K562 (cell line): ENCODE results near the gene GET3. TPM values are rescaled to one million over a fixed set of nuclear protein-coding genes. Genes with fewer than 3 reads are reported as not detected.
A peak's percentile ranks its signal among the peaks of the same experiment; 100 is the strongest.

ENCODE experiments used
- ATAC-seq: fragments of 200-7000 bp; cut with Tn5 transposase; 3 replicates; pipeline ENCODE4 v1.9.1; 2020; ENCODE audit warnings: moderate library complexity
- BruUV-seq: library from RNA; stranded (reverse); fragments of 400-500 nt; replicated peaks from 2 replicates; lab custom pipeline; 2021; lab: Mats Ljungman, UMichigan
- CTCF ChIA-PET: fragments of 300-600 bp; formaldehyde crosslinking; extraction: SDS; loops from one replicate; lab custom pipeline; 2021; ENCODE audit warnings: low intra/inter-chr PET ratio; lab: Yijun Ruan, JAX
- POLR2A ChIA-PET: fragments of 300-600, 350-650 bp; sonication (Branson Sonifier 250); formaldehyde crosslinking; extraction: SDS; loops from one replicate; lab custom pipeline; 2021; ENCODE audit warnings: antibody characterized with exemption, inconsistent platforms; lab: Yijun Ruan, JAX
- DNase-seq, 4 experiments: peaks; one replicate each; pipeline versions ENCODE4 v3.0.0 to v3.0.0-alpha.2; 2011 to 2018; ENCODE audit warnings: low spot score in 3 of 4, mixed read lengths in 3 of 4; ENCODE audit errors: extremely low read depth in 1 of 4
- FAIRE-seq: peaks from 2 replicates; lab custom pipeline; 2011; peaks lifted over from hg19 to GRCh38; lab: Jason Lieb, UNC
- H2AFZ ChIP-seq: 2 replicates; pipeline ENCODE4 v1.6.0; 2011; ENCODE audit warnings: low read depth, low read length, control low read depth, inconsistent platforms
- H3K27ac ChIP-seq: fragments of 200-600 bp; 3 replicates; pipeline ENCODE4 v1.8.0; 2011; ENCODE audit warnings: low read depth, mild to moderate bottlenecking, control low read depth, inconsistent platforms, low read length, moderate library complexity, mixed read lengths; ENCODE audit errors: extremely low read depth
- H3K27me3 ChIP-seq, 2 experiments: fragments of 300-600 bp in 1 of 2; 2 replicates in 1 of 2; 3 replicates in 1 of 2; pipeline versions ENCODE4 v1.6.0 to v1.8.0; 2011; ENCODE audit warnings: inconsistent platforms in 2 of 2, low read length in 2 of 2, mild to moderate bottlenecking in 1 of 2, mixed read lengths in 1 of 2, moderate library complexity in 1 of 2; ENCODE audit not compliant: control insufficient read depth in 2 of 2, insufficient read depth in 2 of 2
- H3K36me3 ChIP-seq: fragments of 300-600 bp; 3 replicates; pipeline ENCODE4 v1.8.0; 2011; ENCODE audit warnings: mild to moderate bottlenecking, low read length, inconsistent platforms; ENCODE audit not compliant: control insufficient read depth, insufficient read depth
- H3K4me1 ChIP-seq, 2 experiments: fragments of 200-600 bp in 1 of 2; replicated peaks in 1 of 2; 2 replicates in 1 of 2; 3 replicates in 1 of 2; pipeline versions ENCODE4 v1.5.1 to v1.8.0; 2011; ENCODE audit warnings: inconsistent platforms in 2 of 2, low read length in 2 of 2, mild to moderate bottlenecking in 1 of 2, mixed read lengths in 1 of 2, moderate library complexity in 1 of 2; ENCODE audit not compliant: control insufficient read depth in 2 of 2, insufficient read depth in 2 of 2
- H3K4me2 ChIP-seq: 2 replicates; pipeline ENCODE4 v1.6.1; 2011; ENCODE audit warnings: low read length, control low read depth, inconsistent platforms, mixed read lengths; ENCODE audit not compliant: insufficient read depth
- H3K4me3 ChIP-seq: fragments of 200-600 bp; sonication (generic), shearing (Covaris generic); 2 replicates; pipeline ENCODE4 v1.5.1; 2016; ENCODE audit warnings: control low read depth, inconsistent platforms
- H3K79me2 ChIP-seq: fragments of 200-600 bp; 3 replicates; pipeline ENCODE4 v1.8.0; 2011; ENCODE audit warnings: low read length, inconsistent platforms; ENCODE audit not compliant: control insufficient read depth, insufficient read depth
- H3K9ac ChIP-seq, 2 experiments: 2 replicates each; pipeline versions ENCODE4 v1.6.0 to v1.6.1; 2011; ENCODE audit warnings: low read depth in 2 of 2, low read length in 2 of 2, control low read depth in 1 of 2, inconsistent platforms in 1 of 2, mild to moderate bottlenecking in 1 of 2, mixed read lengths in 1 of 2; ENCODE audit not compliant: insufficient read depth in 1 of 2
- H3K9me1 ChIP-seq: one replicate; pipeline ENCODE4 v1.6.0; 2011; ENCODE audit warnings: inconsistent platforms, mild to moderate bottlenecking, low read length, moderate library complexity; ENCODE audit not compliant: control insufficient read depth, insufficient read depth
- H3K9me3 ChIP-seq: replicated peaks from 2 replicates; pipeline ENCODE4 v1.5.1; 2011; ENCODE audit warnings: low read depth, low read length, inconsistent platforms; ENCODE audit not compliant: control insufficient read depth, insufficient read depth
- H4K20me1 ChIP-seq: replicated peaks from 2 replicates; pipeline ENCODE4 v1.6.1; 2011; ENCODE audit warnings: low read length, inconsistent platforms, mixed read lengths; ENCODE audit not compliant: control insufficient read depth, insufficient read depth
- BCL6 ChIP-seq: fragments of 250-450 bp; sonication (Bioruptor Pico); IDR thresholded peaks from 2 replicates; pipeline ENCODE4 v1.4.0; 2020
- BCOR ChIP-seq: fragments of 450-650 bp; IDR thresholded peaks from 2 replicates; pipeline ENCODE4 v1.6.1; 2016
- CBX2 ChIP-seq: fragments of 200-600 bp; sonication (generic); IDR thresholded peaks from one replicate; pipeline ENCODE4 v1.6.1; 2012; ENCODE audit warnings: mild to moderate bottlenecking, low read length, inconsistent platforms; ENCODE audit not compliant: insufficient read depth, poor library complexity, severe bottlenecking
- HMG20B ChIP-seq: fragments of 250-450 bp; sonication (Bioruptor Pico); IDR thresholded peaks from 2 replicates; pipeline ENCODE4 v1.5.0; 2021; ENCODE audit warnings: mild to moderate bottlenecking
- KAT8 ChIP-seq: fragments of 450-650 bp; IDR thresholded peaks from 2 replicates; pipeline ENCODE4 v1.6.1; 2016; ENCODE audit warnings: low read depth, mild to moderate bottlenecking
- NFIX ChIP-seq: fragments of 250-450 bp; sonication (Bioruptor Pico); IDR thresholded peaks from 2 replicates; pipeline ENCODE4 v1.4.0; 2020; ENCODE audit warnings: low read depth, mild to moderate bottlenecking, moderate library complexity
- POLR3G ChIP-seq: IDR thresholded peaks from 2 replicates; pipeline ENCODE4 v1.6.1; 2011; ENCODE audit not compliant: insufficient read length, insufficient replicate concordance; ENCODE audit errors: extremely low read depth
- TRIM28 ChIP-seq: fragments of 450-650 bp; IDR thresholded peaks from 2 replicates; pipeline ENCODE4 v1.6.1; 2017
- USF1 ChIP-seq: sonication (generic); formaldehyde crosslinking; IDR thresholded peaks from 2 replicates; pipeline ENCODE4 v1.9.0; 2022; ENCODE audit warnings: mild to moderate bottlenecking, missing genetic modification reagents
- ZNF280B ChIP-seq: fragments of 250-450 bp; sonication (Bioruptor Pico); IDR thresholded peaks from 2 replicates; pipeline ENCODE4 v1.5.1; 2021; ENCODE audit warnings: mild to moderate bottlenecking
- ZNF436 ChIP-seq: fragments of 250-450, 450-650 bp; sonication (Bioruptor Pico); formaldehyde crosslinking; IDR thresholded peaks from 2 replicates; pipeline ENCODE4 v1.7.0; 2020; ENCODE audit warnings: mild to moderate bottlenecking
- ZNF586 ChIP-seq: fragments of 450-650 bp; formaldehyde crosslinking; conservative IDR thresholded peaks from 2 replicates; pipeline ENCODE4 v1.4.0; 2020; ENCODE audit warnings: mild to moderate bottlenecking, moderate library complexity
- ZNF644 ChIP-seq: fragments of 200-800 bp; sonication (Bioruptor generic); IDR thresholded peaks from 2 replicates; pipeline ENCODE4 v1.6.1; 2016; ENCODE audit warnings: low read depth, missing genetic modification characterization, missing compliant biosample characterization
- WGBS: fragments of 100-300 bp; shearing (Covaris generic); methylation state at CpG from one replicate; pipeline ENCODE4 v1.1.6; 2016; ENCODE audit warnings: low coverage, mixed read lengths; ENCODE audit not compliant: insufficient coverage; ENCODE audit errors: missing lambda C conversion rate; 5-methylcytosine and 5-hydroxymethylcytosine counted together
- in situ Hi-C: fragments of 300-500 bp; cut with MboI; formaldehyde crosslinking; loops from 4 replicates; pipeline ENCODE4 v1.15.0; 2018; ENCODE audit warnings: inconsistent platforms, mixed read lengths
- intact Hi-C: fragments of 100-400 bp; cut with micrococcal nuclease; formaldehyde crosslinking; loops from 2 replicates; pipeline ENCODE4 v1.14.2; 2022
- polyA plus RNA-seq, 8 experiments: library from polyadenylated mRNA; depleted of rRNA in 4 of 8; stranded (reverse) in 5 of 8; unstranded in 3 of 8; fragments of >200 nt; fragmentation: Nextera tagmentation in 2 of 8; fragmentation: Illumina TruSeq in 1 of 8; extraction: Ambion mirVana in 2 of 8; extraction: Trizol in 1 of 8; gene quantifications; 2 replicates each; pipeline versions ENCODE4 v1.2.1 to v1.2.3, GENCODE V29; 2011 to 2014; ENCODE audit warnings: inconsistent platforms in 1 of 8, missing spikeins in 1 of 8
- total RNA-seq, 7 experiments: library from RNA; depleted of rRNA in 6 of 7; stranded (reverse); fragments of >200 nt in 6 of 7; fragmentation: Illumina TruSeq in 2 of 7; extraction: Trizol in 2 of 7; gene quantifications; 2 replicates each; pipeline versions ENCODE4 v1.2.1 to v1.2.3, GENCODE V29; 2011 to 2021; ENCODE audit warnings: low replicate concordance in 1 of 7

The GET3 gene
- total and polyA plus RNA-seq, 9 of the 15 experiments (the other 6 are each of a cell fraction or from before 2014, with no cell fraction given), result 8.3 to 83.5 (median 51.8) TPM

- H4K20me1 ChIP-seq, result 0 out of 2 replicates have a peak, but pooled peaks cover 3% of the 10 kb centered on the region
- BruUV-seq, result no TSS peak
- H3K9me3 ChIP-seq, result no peaks in the 10 kb centered on the region
- no peaks in the 10 kb centered on the region for H3K27me3 ChIP-seq
- ATAC-seq, result no peak
- in situ Hi-C loops (no loop called here), intact Hi-C loops (no loop called here)
- no peaks in the 10 kb centered on the region for H3K36me3 ChIP-seq
- H3K79me2 ChIP-seq, result peaks cover 18% of the 10 kb centered on the region
- 69% methylated on average over 3 of the region's 3 CpGs for WGBS
- no peak overlapping the region; the same call in 1 of the 2 replicates for H2AFZ ChIP-seq
- H3K4me3 ChIP-seq, result no peak overlapping the region
- no peaks in the 10 kb centered on the region for H3K9me1 ChIP-seq
- ChIA-PET POLR2A (no interaction called here), CTCF (interaction anchor here (1.6 kb wide), 1 partner anchor 12 kb away, joined by 5 read pairs; the partner anchor contains the start of gene HOOK2)
- H3K4me2 ChIP-seq, result no peak overlapping the region
- no peak for FAIRE-seq
- peak overlapping the region in 1 of 2 experiments; percentile 29; a peak in 2 of 4 replicates for H3K9ac ChIP-seq
- TF ChIP-seq BCOR (0 out of 2 replicates have a peak, but pooled peaks have one; percentile 2), USF1 (CRISPR knock-in tag) (0 out of 2 replicates have a peak, but pooled peaks have one; percentile 9), CBX2 (no peak)
- H3K4me1 ChIP-seq, result peaks cover 75 to 89% of the 10 kb centered on the region in 2 experiments
- peak overlapping the region; percentile 45; the same call in 2 of the 3 replicates for H3K27ac ChIP-seq
- peak in 1 of 4 experiments; percentile 23 for DNase-seq
Observed at GRCh38 chr19:12786952-12787351, 49.7 kb downstream of the GET3 start.

- ChIA-PET POLR2A (interaction anchor here (0.9 to 2.3 kb wide), 2 partner anchors 9 to 98 kb away, joined by 4 to 15 read pairs; no protein-coding TSS in a partner anchor), CTCF (interaction anchor here (1.6 kb wide), 1 partner anchor 12 kb away, joined by 5 read pairs; the partner anchor contains the start of gene HOOK2)
- Histone ChIP-seq H2AFZ (no peak overlapping the region), H4K20me1 (peaks cover 8% of the 10 kb centered on the region; the same call in 1 of the 2 replicates), H3K9me1 (no peaks in the 10 kb centered on the region), H3K27me3 (no peaks in the 10 kb centered on the region), H3K4me1 (peaks cover 71 to 89% of the 10 kb centered on the region in 2 experiments), H3K79me2 (peaks cover 23% of the 10 kb centered on the region), H3K27ac (no peak overlapping the region; the same call in 2 of the 3 replicates), H3K4me2 (no peak overlapping the region), H3K36me3 (no peaks in the 10 kb centered on the region), H3K9ac (peak overlapping the region in 1 of 2 experiments; percentile 29; a peak in 1 of 4 replicates), H3K4me3 (no peak overlapping the region), H3K9me3 (no peaks in the 10 kb centered on the region)
- FAIRE-seq, result no peak
- WGBS, result 58% methylated on average over 10 of the region's 10 CpGs
- ATAC-seq, result no peak
- no peak for DNase-seq
- in situ Hi-C loops, result no loop called here
- intact Hi-C loops, result no loop called here
- no TSS peak for BruUV-seq
- TF ChIP-seq ZNF644 (tag) (no peak), NFIX (CRISPR knock-in tag) (no peak), BCL6 (no peak), ZNF586 (CRISPR knock-in tag) (no peak), POLR3G (no peak), HMG20B (CRISPR knock-in tag) (no peak), TRIM28 (no peak), KAT8 (no peak), ZNF280B (no peak), ZNF436 (no peak)
Observed at GRCh38 chr19:12787458-12787857, 50.2 kb downstream of the GET3 start.
